IMR-90 (cell line): Measurements from ENCODE around the gene MAPK1. TPM values are rescaled to one million over a fixed set of nuclear protein-coding genes. Genes with fewer than 3 reads are reported as not detected.
"Not testable (repeated sequence)": the region's sequence is repeated elsewhere in the genome, so short reads cannot be mapped to it uniquely, and the experiment has no call there.

ENCODE experiments used
- ATAC-seq: fragments of 200-7000 bp; cut with Tn5 transposase; 2 replicates; pipeline ENCODE4 v1.9.1; 2020; ENCODE audit warnings: low read depth, mild to moderate bottlenecking, moderate library complexity
- BruUV-seq: library from RNA; stranded (reverse); fragments of 400-500 nt; replicated peaks from 2 replicates; lab custom pipeline; 2021; lab: Mats Ljungman, UMichigan
- CTCF ChIA-PET: fragments of 300-600 bp; formaldehyde crosslinking; extraction: SDS; loops from one replicate; lab custom pipeline; 2021; ENCODE audit warnings: antibody characterized with exemption; lab: Yijun Ruan, JAX
- POLR2A ChIA-PET: fragments of 300-600 bp; sonication (Branson Sonifier 250); formaldehyde crosslinking; loops from one replicate; lab custom pipeline; 2022; ENCODE audit warnings: antibody characterized with exemption; ENCODE audit not compliant: unreplicated experiment; lab: Charles Lee
- DNase-seq: peaks from one replicate; pipeline ENCODE4 v3.0.0; 2013
- H2AFZ ChIP-seq: replicated peaks from 2 replicates; pipeline ENCODE3; 2013; ENCODE audit warnings: low read length, mild to moderate bottlenecking; ENCODE audit not compliant: poor library complexity
- H2AK5ac ChIP-seq: 2 replicates; pipeline ENCODE4 v1.6.1; 2013; ENCODE audit warnings: low read depth, low read length, inconsistent platforms
- H2AK9ac ChIP-seq: replicated peaks from 2 replicates; pipeline ENCODE3; 2013; ENCODE audit warnings: mild to moderate bottlenecking, low read depth, low read length, moderate library complexity; ENCODE audit not compliant: poor library complexity
- H2BK120ac ChIP-seq: 2 replicates; pipeline ENCODE4 v1.6.1; 2013; ENCODE audit warnings: low read depth, low read length, inconsistent platforms
- H2BK15ac ChIP-seq: 3 replicates; pipeline ENCODE4 v1.6.1; 2013; ENCODE audit warnings: low read depth, low read length, inconsistent platforms
- H2BK20ac ChIP-seq: 2 replicates; pipeline ENCODE4 v1.6.1; 2013; ENCODE audit warnings: low read depth, mild to moderate bottlenecking, inconsistent platforms, low read length, moderate library complexity
- H2BK5ac ChIP-seq: 2 replicates; pipeline ENCODE4 v1.6.1; 2013; ENCODE audit warnings: mild to moderate bottlenecking, low read depth, low read length, inconsistent platforms; ENCODE audit not compliant: poor library complexity, severe bottlenecking
- H3K14ac ChIP-seq: replicated peaks from 2 replicates; pipeline ENCODE4 v1.6.1; 2013; ENCODE audit warnings: low read depth, low read length, inconsistent platforms
- H3K18ac ChIP-seq: 2 replicates; pipeline ENCODE4 v1.6.1; 2013; ENCODE audit warnings: low read depth, low read length, control low read depth
- H3K23ac ChIP-seq: 2 replicates; pipeline ENCODE4 v1.6.1; 2013; ENCODE audit warnings: low read depth, low read length, inconsistent platforms
- H3K27ac ChIP-seq: 2 replicates; pipeline ENCODE4 v1.5.1; 2013; ENCODE audit warnings: mild to moderate bottlenecking, control low read depth, low read length; ENCODE audit not compliant: insufficient read depth
- H3K27me3 ChIP-seq: 2 replicates; pipeline ENCODE4 v1.6.1; 2013; ENCODE audit warnings: low read length; ENCODE audit not compliant: control insufficient read depth, insufficient read depth
- H3K36me3 ChIP-seq: 2 replicates; pipeline ENCODE4 v1.6.1; 2013; ENCODE audit warnings: low read length, mixed read lengths; ENCODE audit not compliant: control insufficient read depth, insufficient read depth
- H3K4ac ChIP-seq: 2 replicates; pipeline ENCODE4 v1.6.1; 2013; ENCODE audit warnings: low read depth, low read length, inconsistent platforms
- H3K4me1 ChIP-seq: 2 replicates; pipeline ENCODE4 v1.6.1; 2013; ENCODE audit warnings: low read length, mixed read lengths; ENCODE audit not compliant: control insufficient read depth, insufficient read depth
- H3K4me2 ChIP-seq: 2 replicates; pipeline ENCODE4 v1.6.1; 2013; ENCODE audit warnings: low read depth, mild to moderate bottlenecking, control low read depth, low read length, moderate library complexity
- H3K4me3 ChIP-seq: 2 replicates; pipeline ENCODE4 v1.5.1; 2013; ENCODE audit warnings: low read depth, mild to moderate bottlenecking, control low read depth, low read length, moderate library complexity; ENCODE audit not compliant: insufficient read depth
- H3K56ac ChIP-seq: 2 replicates; pipeline ENCODE4 v1.6.1; 2013; ENCODE audit warnings: low read length, inconsistent platforms; ENCODE audit not compliant: insufficient read depth; ENCODE audit errors: extremely low read depth
- H3K79me1 ChIP-seq, 2 experiments: 2 replicates each; pipeline ENCODE4 v1.6.1; 2013; ENCODE audit warnings: low read length in 2 of 2, inconsistent platforms in 1 of 2, low read depth in 1 of 2
- H3K9ac ChIP-seq: 2 replicates; pipeline ENCODE4 v1.6.1; 2013; ENCODE audit warnings: low read depth, low read length, control low read depth
- H3K9me1 ChIP-seq: 2 replicates; pipeline ENCODE4 v1.6.1; 2013; ENCODE audit warnings: low read length, inconsistent platforms; ENCODE audit not compliant: insufficient read depth
- H3K9me3 ChIP-seq: 2 replicates; pipeline ENCODE4 v1.6.1; 2013; ENCODE audit warnings: low read length; ENCODE audit not compliant: control insufficient read depth, insufficient read depth
- H4K20me1 ChIP-seq: 2 replicates; pipeline ENCODE4 v1.6.1; 2013; ENCODE audit warnings: low read length, inconsistent platforms; ENCODE audit not compliant: insufficient read depth
- H4K5ac ChIP-seq: 2 replicates; pipeline ENCODE4 v1.6.1; 2013; ENCODE audit warnings: mild to moderate bottlenecking, low read depth, low read length, control low read depth
- H4K8ac ChIP-seq, 2 experiments: 2 replicates each; pipeline ENCODE4 v1.6.1; 2013; ENCODE audit warnings: low read depth in 2 of 2, low read length in 2 of 2, control low read depth in 1 of 2, inconsistent platforms in 1 of 2
- H4K91ac ChIP-seq: 2 replicates; pipeline ENCODE4 v1.6.1; 2013; ENCODE audit warnings: low read depth, low read length, inconsistent platforms; ENCODE audit not compliant: insufficient read depth
- WGBS, 2 experiments: methylation state at CpG; one replicate each; pipeline versions ENCODE4 v1.1.5 to v1.1.7; 2013; ENCODE audit warnings: missing lambda C conversion rate in 2 of 2; ENCODE audit not compliant: insufficient read length in 1 of 2; ENCODE audit errors: extremely low coverage in 2 of 2; 5-methylcytosine and 5-hydroxymethylcytosine counted together
- dilution Hi-C: fragments of 300-500 bp; cut with HindIII; formaldehyde crosslinking; loops from one replicate; pipeline ENCODE4 v1.14.3; 2018; ENCODE audit warnings: low sequenced_read_pairs; ENCODE audit not compliant: unreplicated experiment
- in situ Hi-C: fragments of 300-500 bp; cut with MboI; formaldehyde crosslinking; loops from 3 replicates; pipeline ENCODE4 v1.14.3; 2019; ENCODE audit warnings: low sequenced_read_pairs, inconsistent platforms, mixed read lengths
- intact Hi-C: fragments of 100-400 bp; cut with micrococcal nuclease; formaldehyde crosslinking; loops from 2 replicates; pipeline ENCODE4 v1.10.0; 2022
- polyA plus RNA-seq, 3 experiments: library from polyadenylated mRNA; depleted of rRNA; stranded (reverse); fragments of >200 nt; gene quantifications; 2 replicates each; pipeline ENCODE4 v1.2.3, GENCODE V29; 2012; ENCODE audit warnings: low replicate concordance in 1 of 3
- total RNA-seq: library from RNA; depleted of rRNA; stranded (reverse); fragments of >200 nt; gene quantifications from 2 replicates; pipeline ENCODE4 v1.2.3, GENCODE V29; 2012

MAPK1 gene
- total and polyA plus RNA-seq, 2 of the 4 experiments (the other 2 are of a cell fraction): 41.0 to 51.3 TPM

- H2BK5ac ChIP-seq, H2AK9ac ChIP-seq, H3K9me1 ChIP-seq, H3K27ac ChIP-seq, H3K4ac ChIP-seq, H3K9ac ChIP-seq, dilution Hi-C loops, in situ Hi-C loops, H3K23ac ChIP-seq, H3K56ac ChIP-seq, H3K4me2 ChIP-seq, BruUV-seq, H3K4me1 ChIP-seq, H4K91ac ChIP-seq, H3K4me3 ChIP-seq, ATAC-seq, H2AK5ac ChIP-seq, H3K18ac ChIP-seq, H2BK15ac ChIP-seq, POLR2A ChIA-PET, DNase-seq, H2AFZ ChIP-seq, H4K8ac ChIP-seq, CTCF ChIA-PET, H3K9me3 ChIP-seq, H2BK120ac ChIP-seq, H2BK20ac ChIP-seq, H3K27me3 ChIP-seq, intact Hi-C loops, H4K5ac ChIP-seq, H4K20me1 ChIP-seq, H3K14ac ChIP-seq: not testable (repeated sequence)
- Histone ChIP-seq H3K79me1 (peaks cover 19 to 51% of the 10 kb centered on the region in 2 experiments), H3K36me3 (peaks cover 26% of the 10 kb centered on the region)
- WGBS, 2 experiments: no CpG with 5 or more reads among the region's 10 CpGs
Measured at GRCh38 chr22:21793716-21794115, 73.7 kb downstream of the MAPK1 start.
